ENCODE measurements around the gene NTSR1. TPM values are rescaled to one million over a fixed set of nuclear protein-coding genes. Genes with fewer than 3 reads are reported as not detected.
A peak's percentile ranks its signal among the peaks of the same experiment; 100 is the strongest.

The NTSR1 gene
- total and polyA plus RNA-seq, 8 donors: 0.03 to 3.5 (median 0.12) TPM

DNA sequence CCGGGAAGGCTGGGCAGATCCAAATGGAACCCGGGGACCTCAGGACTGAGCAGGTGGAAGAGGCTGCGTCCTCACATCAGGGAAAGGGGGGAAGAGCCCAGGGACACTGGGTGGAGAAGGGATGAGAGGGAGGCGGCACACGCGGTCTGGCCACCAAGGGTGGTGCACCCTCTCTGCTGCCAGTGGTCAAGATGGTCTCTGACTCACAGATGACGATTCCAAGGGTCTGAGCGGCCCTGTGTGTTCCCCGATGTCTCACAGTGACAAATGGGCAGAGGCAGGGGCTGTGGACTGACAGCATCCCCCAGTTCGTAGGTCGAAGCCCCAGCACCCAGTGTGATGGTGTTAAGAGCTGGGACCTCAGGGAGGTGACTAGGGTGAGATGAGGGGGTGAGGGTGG, 34.3 kb upstream of the NTSR1 start:
- Histone ChIP-seq H3K9me3 (no peaks in the 10 kb centered on the region), H3K36me3 (peaks cover 0 to 31% of the 10 kb centered on the region in 2 donors), H3K27ac (no peak overlapping the region), H3K27me3 (peaks cover 0 to 28% of the 10 kb centered on the region in 2 donors), H3K4me1 (peaks cover 0 to 74% of the 10 kb centered on the region in 2 donors), H3K4me3 (no peak overlapping the region)
- intact Hi-C loops (cut with DNase I): no loop called here
- TF ChIP-seq, protein P1, sequence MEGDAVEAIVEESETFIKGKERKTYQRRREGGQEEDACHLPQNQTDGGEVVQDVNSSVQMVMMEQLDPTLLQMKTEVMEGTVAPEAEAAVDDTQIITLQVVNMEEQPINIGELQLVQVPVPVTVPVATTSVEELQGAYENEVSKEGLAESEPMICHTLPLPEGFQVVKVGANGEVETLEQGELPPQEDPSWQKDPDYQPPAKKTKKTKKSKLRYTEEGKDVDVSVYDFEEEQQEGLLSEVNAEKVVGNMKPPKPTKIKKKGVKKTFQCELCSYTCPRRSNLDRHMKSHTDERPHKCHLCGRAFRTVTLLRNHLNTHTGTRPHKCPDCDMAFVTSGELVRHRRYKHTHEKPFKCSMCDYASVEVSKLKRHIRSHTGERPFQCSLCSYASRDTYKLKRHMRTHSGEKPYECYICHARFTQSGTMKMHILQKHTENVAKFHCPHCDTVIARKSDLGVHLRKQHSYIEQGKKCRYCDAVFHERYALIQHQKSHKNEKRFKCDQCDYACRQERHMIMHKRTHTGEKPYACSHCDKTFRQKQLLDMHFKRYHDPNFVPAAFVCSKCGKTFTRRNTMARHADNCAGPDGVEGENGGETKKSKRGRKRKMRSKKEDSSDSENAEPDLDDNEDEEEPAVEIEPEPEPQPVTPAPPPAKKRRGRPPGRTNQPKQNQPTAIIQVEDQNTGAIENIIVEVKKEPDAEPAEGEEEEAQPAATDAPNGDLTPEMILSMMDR (IDR thresholded peaks at IDR 0.05): no peak
- ATAC-seq: no peak
- DNase-seq: no peak

DNA sequence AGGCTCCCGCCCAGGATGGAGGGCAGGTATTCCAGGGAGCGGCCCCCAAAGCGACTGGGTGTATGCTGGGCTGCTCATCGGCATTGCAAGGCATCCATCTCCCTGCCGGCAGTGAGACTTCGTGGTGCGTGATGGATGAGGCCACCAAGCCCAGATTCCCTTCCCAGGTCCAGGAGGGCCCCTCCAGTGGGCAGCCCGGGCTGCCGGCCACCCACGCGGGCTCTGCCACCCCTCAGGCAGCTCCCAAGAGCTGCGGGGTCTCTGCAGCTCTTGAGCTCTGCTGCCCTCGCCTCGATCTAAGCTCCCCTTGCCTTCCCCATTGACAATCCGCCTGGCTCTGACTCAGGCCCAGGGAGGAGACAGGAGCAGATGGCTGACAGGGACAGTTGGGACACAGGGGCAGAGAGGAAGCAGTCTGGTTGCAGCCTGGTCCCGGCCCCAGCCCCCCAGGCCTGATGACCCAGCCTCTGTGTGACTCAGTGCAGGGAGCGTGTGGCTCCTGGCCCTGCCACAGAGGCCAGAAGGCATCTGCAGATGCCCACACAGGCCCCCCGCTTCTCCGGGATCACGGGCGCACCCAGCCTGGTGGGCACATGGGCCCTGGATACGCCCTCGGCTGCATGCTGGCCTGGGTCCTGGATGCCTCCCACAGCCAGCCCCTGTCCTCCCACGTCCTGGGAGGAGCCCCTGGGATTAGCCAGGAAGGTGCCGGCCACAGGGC, 33.3 kb upstream of the NTSR1 start:
- no peak overlapping the region for H3K4me3 ChIP-seq
- peaks cover 0 to 28% of the 10 kb centered on the region in 2 donors for H3K27me3 ChIP-seq
- H3K9me3 ChIP-seq: peaks cover 0 to 5% of the 10 kb centered on the region in 2 donors
- TF ChIP-seq, protein P1 (IDR thresholded peaks at IDR 0.05): no peak
- ATAC-seq (peak; percentile 76), DNase-seq (peak in 1 of 4 donors; percentile 55)
- peaks cover 0 to 21% of the 10 kb centered on the region in 2 donors for H3K36me3 ChIP-seq
- intact Hi-C loops (cut with DNase I): no loop called here
- peaks cover 0 to 75% of the 10 kb centered on the region in 2 donors for H3K4me1 ChIP-seq
- no peak overlapping the region for H3K27ac ChIP-seq

DNA sequence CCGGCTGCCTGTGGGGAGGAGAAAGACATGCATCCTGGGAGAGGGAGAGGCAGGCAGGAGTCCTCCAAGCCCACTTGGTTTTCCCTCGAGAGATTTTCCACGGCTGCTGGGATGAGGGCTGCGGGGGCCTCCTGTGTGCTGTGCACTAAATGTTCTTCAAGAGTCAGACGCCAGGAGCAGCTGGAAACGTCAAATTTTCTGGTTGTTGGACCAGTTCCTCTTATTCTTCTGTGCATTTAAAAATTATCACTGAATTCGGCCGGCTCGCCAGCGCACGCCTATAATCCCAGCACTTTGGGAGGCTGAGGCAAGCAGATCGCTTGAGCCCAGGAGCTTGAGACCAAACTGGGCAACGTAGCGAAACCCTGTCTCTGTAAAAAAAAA, 32.8 kb upstream of the NTSR1 start:
- Histone ChIP-seq H3K36me3 (peaks cover 0 to 16% of the 10 kb centered on the region in 2 donors), H3K9me3 (peaks cover 0 to 6% of the 10 kb centered on the region in 2 donors), H3K27me3 (peaks cover 0 to 28% of the 10 kb centered on the region in 2 donors), H3K4me1 (peaks cover 0 to 75% of the 10 kb centered on the region in 2 donors), H3K4me3 (no peak overlapping the region), H3K27ac (no peak overlapping the region)
- intact Hi-C loops (cut with DNase I): no loop called here
- DNase-seq: no peak
- TF ChIP-seq, protein P1 (IDR thresholded peaks at IDR 0.05): no peak
- ATAC-seq: no peak

DNA sequence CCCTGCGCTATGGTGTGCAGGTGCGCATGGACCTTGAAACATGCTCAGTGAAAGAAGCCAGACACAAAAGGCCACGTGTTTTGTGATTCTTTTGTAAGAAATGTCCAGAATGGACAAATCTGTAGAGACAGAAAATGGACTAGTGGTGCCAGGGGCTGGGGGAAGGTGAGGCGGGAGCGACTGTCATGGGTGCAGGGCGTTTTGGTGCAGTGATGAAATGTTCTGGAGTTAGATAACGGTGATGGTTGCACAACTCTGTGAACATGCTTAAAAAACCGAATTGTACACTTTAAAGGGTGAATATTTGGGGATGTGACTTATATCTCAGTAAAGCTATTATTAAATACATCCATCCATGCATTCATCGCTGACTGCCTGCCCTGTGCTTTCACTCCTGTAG, 31.7 kb upstream of the NTSR1 start:
- Histone ChIP-seq H3K4me3 (no peak overlapping the region), H3K27me3 (peaks cover 0 to 32% of the 10 kb centered on the region in 2 donors), H3K4me1 (peaks cover 0 to 64% of the 10 kb centered on the region in 2 donors), H3K9me3 (peaks cover 0 to 6% of the 10 kb centered on the region in 2 donors), H3K27ac (no peak overlapping the region), H3K36me3 (peaks cover 0 to 6% of the 10 kb centered on the region in 2 donors)
- TF ChIP-seq, protein P1 (IDR thresholded peaks at IDR 0.05): no peak
- no peak for DNase-seq
- intact Hi-C loops (cut with DNase I): no loop called here
- ATAC-seq: no peak

DNA sequence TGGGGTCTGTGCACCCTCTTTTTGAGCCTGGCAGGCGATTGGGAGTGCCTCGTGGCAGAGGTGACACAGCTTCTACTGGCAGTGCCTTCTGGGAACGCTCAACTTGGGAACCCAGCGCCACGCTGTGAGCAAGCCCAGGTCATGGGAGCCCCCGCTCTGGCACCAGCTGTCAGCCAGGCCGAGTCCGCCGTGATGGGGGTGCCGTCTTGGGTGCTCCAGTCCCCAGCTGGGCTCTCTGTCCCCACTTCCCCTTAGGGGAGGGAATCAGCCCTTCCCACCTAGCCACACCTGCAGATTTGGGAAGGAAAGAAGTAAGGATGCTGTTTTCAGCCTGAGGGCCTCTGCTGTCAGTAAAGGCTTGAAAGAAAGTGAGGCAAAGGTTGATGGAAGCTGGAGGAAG, 31.0 kb upstream of the NTSR1 start:
- Histone ChIP-seq H3K27ac (peak overlapping the region in 1 of 2 donors; percentile 10), H3K27me3 (peaks cover 0 to 39% of the 10 kb centered on the region in 2 donors), H3K36me3 (no peaks in the 10 kb centered on the region), H3K4me1 (peaks cover 0 to 57% of the 10 kb centered on the region in 2 donors), H3K4me3 (no peak overlapping the region), H3K9me3 (peaks cover 0 to 6% of the 10 kb centered on the region in 2 donors)
- TF ChIP-seq, protein P1 (IDR thresholded peaks at IDR 0.05): no peak
- intact Hi-C loops (cut with DNase I): no loop called here
- ATAC-seq (no peak), DNase-seq (no peak)
